ENCODE measurements around the gene DDX23.

Gene DDX23

GRCh38 chr12:48803675-48804074 lies 48.3 kb downstream of the DDX23 start:
- no peaks in the 10 kb centered on the region for H3K4me1 Mint-ChIP-seq
- H3K4me3 Mint-ChIP-seq, result no peak overlapping the region
- no peaks in the 10 kb centered on the region for H3K36me3 Mint-ChIP-seq
- H3K9me3 Mint-ChIP-seq, result no peaks in the 10 kb centered on the region
- ATAC-seq (no peak), DNase-seq (ENCODE audit: low spot score in 2 of 2) (no peak)
- no peak overlapping the region for H3K27ac Mint-ChIP-seq

DNA sequence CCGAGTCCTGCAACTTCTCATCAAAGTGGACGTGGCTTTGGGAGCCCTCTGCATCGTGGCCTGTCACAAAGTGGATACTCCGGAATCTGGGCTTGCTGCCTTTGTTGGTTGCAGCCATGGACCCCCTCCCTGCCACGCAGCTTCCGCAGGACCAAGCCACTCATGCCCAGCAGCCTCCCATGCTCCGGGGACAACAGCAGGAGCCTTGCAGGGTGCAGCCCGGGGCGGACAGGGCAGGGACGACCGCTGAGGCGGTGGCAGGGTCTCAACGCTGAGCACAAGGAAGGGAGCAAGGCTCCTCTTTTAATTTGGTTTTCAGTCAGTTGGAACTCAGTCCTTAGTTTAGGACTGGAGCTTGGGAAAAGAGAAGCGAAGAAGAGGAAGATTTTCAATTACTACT lies 51.0 kb downstream of the DDX23 start:
- Mint-ChIP-seq H3K27ac (no peak overlapping the region), H3K36me3 (no peaks in the 10 kb centered on the region), H3K4me1 (peaks cover 5% of the 10 kb centered on the region), H3K4me3 (no peak overlapping the region), H3K9me3 (no peaks in the 10 kb centered on the region)
- no peak for ATAC-seq
- DNase-seq (ENCODE audit: low spot score in 2 of 2), result no peak

DNA sequence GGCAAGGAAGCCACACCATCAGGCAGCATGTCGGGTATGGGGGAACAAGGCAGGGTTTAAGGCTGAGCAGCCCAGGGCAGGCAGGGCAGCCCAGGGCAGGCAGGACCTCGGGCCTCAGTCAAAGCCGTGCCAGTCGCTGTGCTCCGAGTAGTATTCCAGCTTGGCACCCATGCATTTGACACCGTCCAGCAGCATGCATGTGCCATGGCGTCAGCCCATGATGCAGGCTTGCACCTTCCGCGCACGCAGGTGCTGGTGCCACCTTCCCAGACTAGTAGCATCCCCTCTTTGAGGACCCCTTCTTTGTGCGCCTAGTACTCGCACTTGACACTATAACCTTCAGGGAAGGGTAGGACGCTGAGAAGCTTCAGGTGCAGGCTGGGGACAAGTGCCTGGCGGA lies 51.5 kb downstream of the DDX23 start:
- H3K4me3 Mint-ChIP-seq, result no peak overlapping the region
- H3K36me3 Mint-ChIP-seq, result no peaks in the 10 kb centered on the region
- H3K9me3 Mint-ChIP-seq, result no peaks in the 10 kb centered on the region
- ATAC-seq (no peak), DNase-seq (ENCODE audit: low spot score in 2 of 2) (no peak)
- H3K27ac Mint-ChIP-seq, result no peak overlapping the region
- peaks cover 9% of the 10 kb centered on the region for H3K4me1 Mint-ChIP-seq

- ATAC-seq (peak; percentile 97), DNase-seq (ENCODE audit: low spot score in 2 of 2) (no peak)
- no peaks in the 10 kb centered on the region for H3K36me3 Mint-ChIP-seq
- H3K27ac Mint-ChIP-seq, result no peak overlapping the region
- no peak overlapping the region for H3K4me3 Mint-ChIP-seq
- peaks cover 9% of the 10 kb centered on the region for H3K4me1 Mint-ChIP-seq
- no peaks in the 10 kb centered on the region for H3K9me3 Mint-ChIP-seq
These were observed 55.0 kb downstream of the DDX23 start for GRCh38 chr12:48796976-48797375.

GRCh38 chr12:48795550-48796455 lies 56.2 kb downstream of the DDX23 start:
- H3K36me3 Mint-ChIP-seq, result no peaks in the 10 kb centered on the region
- H3K4me3 Mint-ChIP-seq, result no peak overlapping the region
- no peaks in the 10 kb centered on the region for H3K9me3 Mint-ChIP-seq
- H3K27ac Mint-ChIP-seq, result no peak overlapping the region
- ATAC-seq, result peak; percentile 63
- DNase-seq (ENCODE audit: low spot score in 2 of 2), result peak; percentile 49 to 77
- peaks cover 9% of the 10 kb centered on the region for H3K4me1 Mint-ChIP-seq

- DNase-seq (ENCODE audit: low spot score in 2 of 2), result no peak
- H3K9me3 Mint-ChIP-seq, result no peaks in the 10 kb centered on the region
- no peak overlapping the region for H3K4me3 Mint-ChIP-seq
These were observed 57.1 kb downstream of the DDX23 start for GRCh38 chr12:48794870-48795269.

DNA sequence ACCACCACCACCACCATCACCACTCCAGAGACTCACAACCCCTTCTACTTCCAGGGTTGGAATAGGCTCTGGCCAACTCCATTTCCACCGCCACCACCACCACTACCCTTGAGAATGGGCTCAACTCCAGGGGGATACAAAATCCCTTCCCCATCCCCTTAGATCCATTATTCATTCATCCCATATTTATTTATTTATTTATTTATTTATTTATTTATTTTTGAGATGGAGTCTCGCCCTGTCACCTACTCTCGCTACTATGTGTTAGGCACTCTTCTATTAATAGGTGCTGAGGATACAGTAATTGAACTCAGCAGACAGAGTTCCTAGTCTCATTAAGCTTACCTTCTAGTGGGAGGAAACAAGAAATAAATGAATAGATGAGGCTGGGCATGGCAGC lies 58.3 kb downstream of the DDX23 start:
- no peak for DNase-seq (ENCODE audit: low spot score in 2 of 2)
- ATAC-seq, result no peak
- Mint-ChIP-seq H3K9me3 (no peaks in the 10 kb centered on the region), H3K4me3 (no peak overlapping the region), H3K4me1 (peaks cover 18% of the 10 kb centered on the region), H3K27ac (no peak overlapping the region), H3K36me3 (no peaks in the 10 kb centered on the region)

More at GRCh38 chr12:48794870-48795269, 57.1 kb downstream of the DDX23 start:
- ATAC-seq, result no peak
- H3K27ac Mint-ChIP-seq, result no peak overlapping the region
- peaks cover 11% of the 10 kb centered on the region for H3K4me1 Mint-ChIP-seq
- H3K36me3 Mint-ChIP-seq, result no peaks in the 10 kb centered on the region

GRCh38 chr12:48789858-48790326 lies 62.1 kb downstream of the DDX23 start:
- no peak overlapping the region for H3K27ac Mint-ChIP-seq
- peaks cover 16% of the 10 kb centered on the region for H3K4me1 Mint-ChIP-seq
- no peaks in the 10 kb centered on the region for H3K36me3 Mint-ChIP-seq
- no peaks in the 10 kb centered on the region for H3K9me3 Mint-ChIP-seq
- ATAC-seq (no peak), DNase-seq (ENCODE audit: low spot score in 2 of 2) (no peak)
- H3K4me3 Mint-ChIP-seq, result peak overlapping the region; percentile 63

DNA sequence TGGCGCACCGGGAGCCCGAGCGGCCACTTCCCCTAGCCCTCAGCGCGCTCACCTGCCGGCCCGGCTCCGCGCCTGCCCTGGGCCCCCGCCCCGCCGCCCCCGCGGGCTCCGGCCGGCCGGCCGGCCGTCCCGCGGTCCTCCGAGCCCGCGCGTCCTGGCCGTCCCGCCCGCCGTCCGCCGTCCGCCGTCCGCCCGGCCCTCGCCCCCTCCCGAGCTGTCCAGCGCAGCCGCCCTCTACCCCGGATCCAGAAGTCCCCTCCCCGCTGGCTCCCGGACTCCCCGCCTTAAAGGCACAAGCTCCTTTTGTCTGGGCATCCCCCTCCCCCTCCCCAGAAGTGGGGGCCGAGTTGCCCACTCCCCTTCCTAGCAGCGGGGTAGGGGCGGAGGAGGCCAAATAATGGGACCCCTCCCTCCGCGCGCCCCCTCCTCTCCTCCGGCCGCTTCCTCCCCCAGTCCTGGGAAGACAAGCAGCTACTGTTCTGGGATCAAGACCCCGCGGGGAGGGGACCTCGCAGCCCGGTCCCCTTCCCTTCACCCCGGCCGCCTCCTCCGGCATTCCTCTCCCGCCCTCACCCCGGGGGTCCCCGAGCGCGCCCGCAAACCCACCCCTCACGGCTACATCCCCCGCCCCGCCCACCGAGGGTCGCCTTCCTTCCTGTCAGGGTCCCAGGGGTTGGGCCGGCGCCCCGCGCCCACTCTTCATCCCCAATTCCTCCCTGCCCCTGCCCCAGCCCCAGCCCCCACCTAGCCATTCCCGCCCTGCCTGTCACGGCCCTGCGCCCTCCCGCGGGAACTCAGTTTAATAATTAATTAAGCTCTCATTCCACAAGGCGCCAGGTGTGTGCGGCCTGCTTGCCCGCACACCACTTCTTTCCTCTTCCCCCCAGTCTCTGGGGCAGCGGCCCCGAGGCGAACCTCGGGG lies 62.8 kb downstream of the DDX23 start, which contains the start of gene ADCY6:
Gene ADCY6, minus strand, starts transcription at position 236 of the 922 bp plus-strand sequence. CDS start 5,655 bp downstream, outside the sequence.
- Mint-ChIP-seq H3K27ac (peak within 1 kb of the TSS; percentile 50), H3K4me1 (peaks cover 16% of the 10 kb centered on the region), H3K4me3 (peak within 1 kb of the TSS; percentile 63), H3K9me3 (no peaks in the 10 kb centered on the region), H3K36me3 (no peaks in the 10 kb centered on the region)
- ATAC-seq (peak; percentile 41), DNase-seq (ENCODE audit: low spot score in 2 of 2) (no peak)

DNA sequence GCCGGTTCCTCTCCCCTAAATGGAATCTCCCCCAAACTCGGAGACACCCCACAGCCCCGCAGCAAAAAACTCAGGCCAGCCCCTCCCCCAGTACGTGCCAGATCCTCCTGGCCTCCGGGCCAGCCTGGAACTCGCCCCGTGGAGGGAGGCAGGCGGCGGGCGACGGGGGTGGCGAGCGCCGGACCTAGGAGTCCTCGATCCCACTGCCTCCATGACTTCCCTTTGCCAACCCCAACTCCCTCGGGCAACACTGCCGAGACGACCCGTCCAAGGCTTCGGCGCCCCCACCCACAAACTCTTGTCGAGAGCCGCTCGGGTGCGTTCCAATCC lies 63.5 kb downstream of the DDX23 start:
- Mint-ChIP-seq H3K9me3 (no peaks in the 10 kb centered on the region), H3K36me3 (no peaks in the 10 kb centered on the region)
- ATAC-seq, result no peak

DNA sequence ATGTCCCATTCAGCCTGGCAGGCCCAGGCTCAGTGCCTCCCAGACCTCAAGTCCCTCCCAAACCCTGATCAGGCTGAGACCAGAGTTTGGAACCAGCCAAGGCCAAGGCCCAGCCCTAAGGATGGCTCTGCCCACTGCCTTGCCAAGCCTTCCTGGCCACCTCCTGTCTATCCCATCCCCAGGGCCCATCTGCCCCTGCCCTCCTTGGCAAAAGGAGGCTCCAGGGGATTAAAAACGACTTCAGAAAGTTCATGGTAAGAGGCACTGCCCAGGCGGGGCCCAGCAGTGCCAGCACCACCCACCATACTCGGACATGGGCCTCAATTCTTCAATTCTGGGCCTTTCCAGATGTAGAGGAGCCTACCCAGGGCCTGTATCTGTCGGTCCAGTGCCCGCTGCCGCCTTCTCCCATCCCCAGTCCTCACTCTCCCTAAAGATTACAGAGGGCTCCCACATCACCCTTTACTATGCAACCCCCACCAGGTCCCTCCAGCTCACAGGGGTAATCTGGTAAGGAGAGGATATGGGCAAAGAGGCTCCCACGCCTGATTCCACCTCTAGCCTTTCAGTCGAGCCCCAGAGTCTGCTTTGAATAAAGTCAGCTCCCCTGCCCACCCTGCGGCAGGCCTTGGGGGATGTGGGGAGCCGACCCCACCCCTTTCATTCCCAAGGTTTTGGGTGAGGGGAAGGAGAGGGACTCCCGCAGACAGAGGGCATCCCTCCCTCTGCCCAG lies 64.0 kb downstream of the DDX23 start:
- peak overlapping the region; percentile 50 for H3K27ac Mint-ChIP-seq
- no peaks in the 10 kb centered on the region for H3K36me3 Mint-ChIP-seq
- DNase-seq (ENCODE audit: low spot score in 2 of 2), result no peak
- no peaks in the 10 kb centered on the region for H3K9me3 Mint-ChIP-seq
- H3K4me3 Mint-ChIP-seq, result peak overlapping the region; percentile 63
- ATAC-seq, result peak; percentile 33
- peaks cover 16% of the 10 kb centered on the region for H3K4me1 Mint-ChIP-seq

More for the DNA sequence above, 63.5 kb downstream of the DDX23 start:
- Mint-ChIP-seq H3K4me1 (peaks cover 16% of the 10 kb centered on the region), H3K4me3 (peak overlapping the region; percentile 63), H3K27ac (peak overlapping the region; percentile 50)
- no peak for DNase-seq (ENCODE audit: low spot score in 2 of 2)

DNA sequence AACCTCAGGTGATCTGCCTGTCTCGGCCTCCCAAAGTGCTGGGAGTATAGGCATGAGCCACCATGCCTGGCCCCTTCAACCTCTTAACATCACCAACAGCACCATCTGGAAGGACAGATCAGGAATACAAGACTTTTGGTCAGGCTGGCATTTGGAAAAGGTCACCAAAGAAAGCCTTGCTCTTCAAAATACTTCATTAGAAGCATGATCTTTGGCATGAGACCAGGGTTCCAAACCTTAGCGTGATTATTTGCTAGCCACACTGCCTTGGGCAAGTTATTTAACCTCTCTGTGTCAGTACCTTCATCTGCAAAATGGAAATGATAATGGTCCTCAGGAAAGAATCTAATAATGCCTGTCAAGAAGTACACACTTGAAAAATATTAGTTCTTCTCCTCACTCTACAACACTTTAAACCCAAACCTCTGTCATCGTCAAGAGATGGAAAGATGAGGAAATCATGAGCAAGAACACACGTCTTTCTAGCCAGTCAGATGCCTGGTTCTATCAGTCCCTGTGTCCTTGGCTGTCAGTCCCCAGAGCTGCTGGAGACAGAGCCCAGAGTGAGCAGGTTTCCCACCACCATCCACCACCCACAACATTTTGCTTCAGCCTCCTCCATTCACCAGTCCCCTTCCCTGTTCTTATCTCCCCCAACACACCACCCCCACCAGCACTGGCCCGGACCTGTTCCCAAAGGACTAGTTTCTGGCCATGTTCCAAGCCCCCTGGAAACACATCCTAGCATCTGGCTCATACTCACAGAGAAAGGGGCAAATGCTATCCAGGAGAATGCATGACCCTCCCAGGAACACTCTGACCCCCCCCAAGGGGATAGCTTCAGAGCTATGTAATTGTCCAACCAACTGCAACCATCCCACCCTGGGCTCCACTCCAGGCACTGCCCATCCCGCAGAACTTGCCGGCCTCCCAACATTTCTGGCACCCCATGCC lies 65.1 kb downstream of the DDX23 start:
- Mint-ChIP-seq H3K36me3 (no peaks in the 10 kb centered on the region), H3K4me3 (no peak overlapping the region), H3K4me1 (peaks cover 16% of the 10 kb centered on the region), H3K27ac (no peak overlapping the region), H3K9me3 (no peaks in the 10 kb centered on the region)
- no peak for DNase-seq (ENCODE audit: low spot score in 2 of 2)
- ATAC-seq, result no peak

- ATAC-seq, result no peak
- Mint-ChIP-seq H3K9me3 (no peaks in the 10 kb centered on the region), H3K4me1 (peaks cover 4% of the 10 kb centered on the region), H3K4me3 (no peak overlapping the region), H3K36me3 (no peaks in the 10 kb centered on the region), H3K27ac (no peak overlapping the region)
- no peak for DNase-seq (ENCODE audit: low spot score in 2 of 2)
These were observed 68.5 kb downstream of the DDX23 start for GRCh38 chr12:48783432-48783831.
